Activated CD8-positive, alpha-beta memory T cell treated with anti-CD3 and anti-CD28 coated beads for 24 hours (primary cell): ENCODE data around the gene GOLT1B.
"Not testable (repeated sequence)": the region's sequence is repeated elsewhere in the genome, so short reads cannot be mapped to it uniquely, and the experiment has no call there.

ENCODE experiments used
- DNase-seq: peaks from one replicate; pipeline ENCODE4 v3.0.0-alpha.2; 2020

GOLT1B gene, protein sequence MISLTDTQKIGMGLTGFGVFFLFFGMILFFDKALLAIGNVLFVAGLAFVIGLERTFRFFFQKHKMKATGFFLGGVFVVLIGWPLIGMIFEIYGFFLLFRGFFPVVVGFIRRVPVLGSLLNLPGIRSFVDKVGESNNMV

DNA sequence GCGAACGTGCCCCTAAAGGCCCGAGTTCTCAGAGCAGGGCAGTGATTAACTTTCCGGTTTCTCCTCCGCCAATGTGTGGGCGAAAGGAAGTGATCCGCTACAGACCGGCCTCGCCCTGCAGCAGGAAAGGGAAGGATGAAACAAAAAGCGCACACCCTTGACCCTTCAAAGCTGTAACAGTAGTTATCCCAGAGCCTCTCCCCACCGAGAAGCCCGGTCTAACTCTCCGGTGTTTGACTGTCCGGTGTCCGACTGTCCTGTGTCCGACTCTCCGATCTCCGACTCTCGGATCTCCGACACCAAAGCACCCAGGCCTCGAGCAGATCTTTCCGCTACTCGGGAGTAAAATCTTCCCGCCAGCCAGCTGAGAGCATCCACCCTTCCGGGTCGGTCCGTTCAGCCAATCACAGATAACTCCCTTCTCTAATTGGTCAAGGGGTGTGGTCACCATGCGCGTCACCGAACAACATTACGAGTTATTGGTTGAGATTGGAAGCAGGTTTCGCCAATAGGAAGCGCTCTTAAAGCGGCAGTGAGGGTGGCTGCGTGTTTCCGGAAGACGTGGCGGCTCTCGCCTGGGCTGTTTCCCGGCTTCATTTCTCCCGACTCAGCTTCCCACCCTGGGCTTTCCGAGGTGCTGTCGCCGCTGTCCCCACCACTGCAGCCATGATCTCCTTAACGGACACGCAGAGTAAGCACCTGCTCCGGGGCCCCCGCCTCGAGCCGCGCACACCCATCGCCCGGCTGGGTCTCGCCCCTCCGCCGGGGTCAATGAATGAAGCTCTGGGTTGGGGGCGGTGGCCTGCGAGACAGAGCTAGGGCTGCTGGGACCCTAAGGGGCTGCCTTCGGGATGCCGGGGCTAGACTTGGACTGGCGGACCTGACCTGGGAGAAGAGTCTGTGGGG, at the start of gene GOLT1B, which contains the start of gene RECQL:
Gene GOLT1B (plus strand): TSS at position 532 of the 906 bp plus-strand sequence. CDS start 135 bp downstream, at position 667.
Gene RECQL (minus strand): TSS at position 378 of the 906 bp plus-strand sequence. CDS start 2,065 bp downstream, outside the sequence.
- peak; percentile 91 for DNase-seq

DNA sequence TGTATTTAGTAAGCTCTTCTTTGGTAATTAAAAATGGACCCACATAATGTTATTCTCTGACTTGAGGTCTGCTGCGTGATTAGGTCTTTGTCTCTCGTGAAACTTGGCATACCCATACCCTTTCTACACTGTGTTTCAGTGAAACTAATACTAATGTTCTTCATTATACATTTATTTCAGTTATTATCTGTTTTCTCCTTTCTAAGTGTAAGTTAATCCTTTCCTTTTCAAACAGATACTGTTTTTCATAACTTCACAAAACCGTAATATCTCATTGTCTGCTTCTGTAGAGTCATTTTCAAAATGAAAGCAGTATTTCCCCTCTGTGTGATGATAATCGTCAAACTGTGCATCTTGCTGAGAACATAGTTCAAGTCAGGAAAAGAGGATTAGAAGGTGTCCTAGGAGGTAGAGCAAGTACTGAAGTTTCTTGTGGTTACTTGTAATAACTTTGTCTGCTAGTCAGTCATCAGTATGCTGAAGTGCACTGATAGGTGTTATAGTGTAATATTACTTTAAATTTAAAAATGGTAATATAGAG, 48.2 kb upstream of the GOLT1B start:
- DNase-seq: no peak

DNA sequence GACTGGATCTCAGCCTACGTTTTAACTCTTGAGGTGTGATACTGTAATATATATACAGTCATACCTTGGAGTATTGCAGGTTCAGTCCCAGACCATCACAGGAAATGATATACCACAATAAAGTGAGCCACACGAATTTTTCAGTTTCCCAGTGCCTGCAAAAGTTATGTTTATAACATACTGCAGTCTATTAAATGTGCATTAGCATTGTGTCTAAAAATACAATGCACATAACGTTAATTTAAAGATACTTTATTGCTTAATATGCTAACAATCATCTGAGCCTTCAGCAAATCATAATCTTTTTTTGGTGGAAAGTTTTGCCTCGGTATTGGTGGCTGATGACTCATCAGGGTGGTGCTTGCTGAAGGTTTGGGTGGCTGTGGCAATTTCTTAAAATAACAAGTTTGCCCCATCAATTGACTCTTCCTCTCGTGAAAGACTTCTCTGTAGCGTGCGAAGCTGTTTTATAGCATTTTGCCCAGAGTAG, 45.3 kb upstream of the GOLT1B start:
- no peak for DNase-seq

DNA sequence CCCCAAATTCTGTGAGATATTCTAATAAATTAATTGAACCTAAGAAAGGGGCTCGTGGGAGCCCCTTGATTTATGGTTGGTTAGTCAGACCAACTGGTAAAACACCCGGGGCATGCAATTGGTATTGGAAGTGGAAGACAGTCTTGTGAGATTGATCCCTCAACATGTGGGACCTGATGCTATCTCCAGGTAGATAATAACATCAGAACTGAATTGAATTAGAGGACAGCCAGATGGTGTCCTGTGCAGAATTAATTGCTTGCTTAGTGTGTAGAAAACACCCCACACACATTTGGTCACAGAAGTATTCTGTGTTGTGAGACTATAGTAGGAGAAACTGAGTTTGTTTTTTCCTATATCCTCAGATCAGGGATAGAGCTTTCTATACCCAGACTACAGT, 42.1 kb upstream of the GOLT1B start:
- DNase-seq: no peak

DNA sequence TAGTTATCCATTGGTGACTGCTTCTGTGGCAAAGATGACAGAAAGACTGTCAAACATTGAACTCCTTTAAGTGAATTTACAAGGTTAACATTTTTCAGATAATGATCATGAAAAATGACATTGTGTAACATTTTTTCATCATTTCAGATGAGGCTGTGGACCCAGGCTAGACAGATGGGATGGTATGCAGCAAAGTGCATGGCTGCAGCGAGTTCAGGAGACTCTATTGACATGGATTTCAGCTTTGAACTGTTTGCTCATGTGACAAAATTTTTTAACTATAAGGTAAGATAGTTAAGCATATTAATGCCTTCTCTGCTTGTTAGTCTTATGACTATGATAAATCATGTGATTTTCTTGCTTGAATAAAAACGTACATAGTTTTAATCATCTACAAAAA, 34.3 kb upstream of the GOLT1B start:
- DNase-seq: not testable (repeated sequence)

DNA sequence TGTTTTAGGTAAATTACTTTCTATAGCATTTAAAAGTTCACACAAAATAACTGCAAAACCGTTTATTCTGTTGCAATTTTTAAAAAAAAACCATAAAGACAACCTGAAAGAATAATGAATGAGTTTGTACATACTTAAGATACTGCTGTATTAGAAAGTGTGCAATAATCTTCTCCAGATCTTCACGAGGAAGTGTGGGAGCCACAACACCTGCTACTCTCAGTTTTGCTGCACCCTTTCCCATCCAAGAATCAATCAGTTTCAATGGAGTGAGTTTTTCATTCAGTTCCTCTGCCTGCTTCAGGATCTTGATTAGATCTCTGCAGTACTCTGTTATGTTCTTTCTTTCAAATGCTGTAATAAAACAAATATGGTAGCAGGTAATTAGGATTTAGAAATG, 30.3 kb upstream of the GOLT1B start:
- DNase-seq: no peak

DNA sequence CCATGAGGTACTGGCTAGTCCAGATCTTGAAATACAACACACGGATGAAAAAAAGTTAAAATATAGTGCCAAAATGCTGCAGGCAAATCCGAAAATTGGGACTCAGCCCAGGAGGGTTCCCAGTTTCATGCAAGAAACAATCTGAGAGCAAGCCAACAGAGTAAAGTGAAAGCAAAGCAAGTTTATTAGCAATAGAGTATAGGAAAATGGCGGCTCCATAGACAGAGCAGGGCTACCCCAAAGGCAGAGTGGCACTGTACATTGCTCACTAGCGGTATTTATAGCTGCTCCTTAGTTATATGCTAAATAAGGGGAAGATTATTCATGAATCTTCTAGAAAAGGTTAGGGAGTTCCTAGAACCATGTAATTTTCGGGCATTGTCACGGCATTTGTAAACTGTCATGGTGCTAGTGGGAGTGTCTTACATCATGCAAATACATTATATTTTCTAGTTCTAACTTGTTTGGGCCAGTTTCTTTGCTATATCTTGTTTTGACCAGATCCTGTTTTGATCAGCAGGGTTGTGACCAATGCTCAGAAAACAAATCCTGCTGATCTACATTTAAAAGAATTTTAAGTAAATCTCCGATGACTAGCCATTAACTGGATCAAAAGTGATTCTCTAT, 29.3 kb upstream of the GOLT1B start:
- DNase-seq: no peak

DNA sequence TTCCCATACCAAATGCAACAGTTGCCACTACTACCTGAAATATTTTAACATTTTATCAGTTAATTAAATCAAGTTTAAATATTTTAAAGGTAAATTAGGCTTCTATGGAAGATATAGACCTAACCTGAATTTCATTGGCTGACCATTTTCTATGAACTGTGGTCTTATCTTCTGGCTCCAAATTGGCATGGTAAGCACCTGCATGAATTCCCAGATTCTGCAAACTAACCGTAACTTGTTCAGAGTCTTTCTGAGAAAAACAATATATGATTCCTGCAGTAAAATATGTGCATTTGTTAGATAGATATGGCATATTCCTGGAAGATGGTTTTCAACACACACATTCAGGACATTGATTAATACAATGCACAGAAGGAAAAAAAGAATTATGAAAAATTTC, 26.0 kb upstream of the GOLT1B start:
- no peak for DNase-seq

DNA sequence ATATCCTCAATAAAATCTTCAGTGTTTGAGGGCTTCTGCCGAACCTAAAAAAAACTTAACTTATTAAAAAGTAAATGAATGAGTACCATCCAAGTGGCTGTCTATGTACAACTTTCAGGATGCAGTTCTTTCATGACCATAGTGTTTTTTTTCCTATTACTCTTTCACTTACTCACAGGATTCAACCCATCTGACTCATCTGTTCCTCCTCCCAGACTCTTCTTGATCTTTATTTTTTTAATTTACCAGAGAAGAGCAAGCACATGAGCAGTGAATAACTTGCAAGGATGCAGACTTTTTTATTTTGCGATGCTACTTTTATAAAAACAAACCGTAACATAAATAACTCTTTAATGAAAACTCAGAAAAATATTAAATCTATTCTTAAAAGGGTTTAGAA, 24.6 kb upstream of the GOLT1B start:
- no peak for DNase-seq

DNA sequence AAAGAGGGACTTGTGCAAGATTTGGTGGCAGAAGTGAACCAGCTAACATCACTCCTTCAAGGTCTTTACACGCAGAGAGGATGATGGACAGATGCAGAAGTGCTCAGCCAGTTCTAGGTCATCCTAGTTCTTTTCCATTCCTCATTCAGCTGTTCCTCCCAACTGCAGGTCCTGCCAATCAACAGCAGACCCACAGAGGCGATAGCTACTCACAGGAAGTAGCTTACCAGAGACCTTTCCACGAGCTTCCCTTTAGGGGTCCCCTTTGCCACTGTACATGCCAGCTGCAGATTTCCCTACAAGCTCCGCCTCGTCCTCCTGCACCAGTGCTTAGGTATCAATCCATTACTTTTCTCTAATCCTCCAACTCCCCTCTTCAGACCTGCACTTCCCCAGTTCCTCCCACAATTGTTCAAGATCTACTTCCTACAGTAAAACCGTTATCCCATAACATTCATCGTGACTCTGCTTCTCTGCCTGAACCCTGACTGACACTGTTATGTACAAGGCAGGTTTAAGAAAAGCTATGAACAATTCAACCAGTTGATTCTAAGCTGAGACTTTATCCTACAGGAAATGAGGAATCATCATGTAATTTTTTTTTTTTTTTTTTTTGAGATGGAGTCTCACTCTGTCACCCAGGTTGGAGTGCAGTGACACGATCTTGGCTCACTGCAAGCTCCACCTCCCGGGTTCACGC, 22.7 kb upstream of the GOLT1B start:
- no peak for DNase-seq

DNA sequence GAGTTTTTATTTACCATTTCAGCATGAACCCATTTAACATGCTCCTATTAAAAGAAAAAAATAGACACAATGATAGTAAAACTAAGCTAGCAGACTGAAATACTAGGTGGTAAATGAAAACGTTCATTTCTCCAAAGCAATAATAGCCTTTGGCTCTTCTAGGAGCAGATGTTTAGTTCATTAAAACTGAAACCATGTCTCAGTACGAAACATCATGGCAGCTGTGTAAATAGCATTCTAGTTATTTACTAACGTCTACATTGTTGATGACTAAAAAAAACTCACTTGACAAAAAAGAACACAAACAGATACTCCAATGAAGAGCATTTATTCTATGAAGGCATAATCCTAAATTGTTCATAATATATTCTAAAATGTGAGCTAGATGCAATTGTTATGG, 18.1 kb upstream of the GOLT1B start:
- DNase-seq: no peak

DNA sequence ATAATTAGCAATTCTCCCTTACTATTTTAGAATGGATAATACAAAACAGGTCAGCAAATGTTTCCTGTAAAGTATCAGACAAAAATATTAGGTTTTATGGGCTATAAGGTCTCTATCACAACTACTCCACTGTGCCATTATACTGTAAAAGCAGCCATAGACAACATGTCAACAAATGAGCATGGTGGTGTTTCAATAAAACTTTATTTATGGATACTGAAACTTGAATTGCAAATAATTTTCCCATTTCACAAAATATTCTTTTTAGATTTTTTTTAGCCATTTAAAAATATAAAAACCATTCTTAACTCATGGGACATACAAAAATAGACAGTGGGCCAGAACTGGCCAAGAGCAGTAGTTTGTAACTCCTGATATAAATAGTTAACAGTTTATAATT, 15.6 kb upstream of the GOLT1B start:
- no peak for DNase-seq

DNA sequence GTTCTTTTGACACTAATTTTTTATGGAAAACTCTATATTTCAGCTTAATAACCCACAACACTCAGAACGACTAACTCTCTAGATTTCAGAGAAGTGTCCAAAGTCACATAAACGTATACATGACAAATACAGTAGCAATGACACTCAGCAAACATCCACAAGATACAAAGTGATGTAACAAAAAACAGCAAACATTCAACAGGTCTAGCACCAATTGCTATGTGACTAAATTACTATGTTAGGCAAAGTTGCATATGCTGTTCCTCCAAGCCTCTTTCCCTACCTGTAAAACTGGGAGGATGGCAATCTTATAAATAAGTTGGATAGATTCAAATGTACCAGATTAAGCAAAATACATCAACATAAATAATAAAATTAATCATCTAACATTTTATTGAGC, 1.8 kb upstream of the GOLT1B start:
- no peak for DNase-seq

DNA sequence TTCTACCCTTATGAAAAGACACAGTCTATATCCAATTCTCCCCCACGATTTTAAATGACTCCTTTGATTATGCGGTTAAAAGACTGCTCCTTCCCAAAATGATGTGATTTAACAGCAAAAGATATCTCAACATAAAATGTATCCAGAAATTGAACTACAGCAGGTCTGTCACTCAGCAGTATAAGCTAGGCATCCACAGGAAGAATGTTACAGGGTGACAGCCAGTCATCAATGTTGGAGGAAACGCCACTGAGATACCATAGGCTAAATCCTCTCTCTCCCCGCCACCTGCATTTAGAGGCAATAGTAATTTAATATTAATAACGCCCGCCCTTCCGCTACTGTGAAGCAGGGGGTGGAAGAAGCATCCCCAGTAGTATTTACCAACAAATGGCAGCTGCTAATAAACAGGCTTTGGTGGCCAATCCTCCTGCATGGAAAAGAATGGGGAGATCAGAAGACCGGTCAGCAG, 767 bp upstream of the GOLT1B start:
- DNase-seq: no peak

DNA sequence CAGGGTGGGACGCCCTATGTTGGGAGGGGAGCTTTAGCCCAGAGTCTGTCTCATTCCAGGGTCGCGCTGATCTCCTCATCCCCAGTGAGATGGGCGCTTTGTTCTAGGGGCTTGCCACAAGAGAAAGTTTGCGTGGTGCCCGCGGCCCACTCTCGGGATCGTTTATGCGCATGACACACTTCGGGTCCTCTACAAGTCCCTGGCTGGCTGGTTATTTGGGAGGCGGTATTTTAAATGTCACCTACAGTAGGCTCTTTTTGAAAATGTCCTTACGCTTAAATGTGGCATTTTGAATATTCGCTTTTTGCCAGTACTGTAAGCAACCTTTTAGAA, 541 bp downstream of the GOLT1B start:
- no peak for DNase-seq

DNA sequence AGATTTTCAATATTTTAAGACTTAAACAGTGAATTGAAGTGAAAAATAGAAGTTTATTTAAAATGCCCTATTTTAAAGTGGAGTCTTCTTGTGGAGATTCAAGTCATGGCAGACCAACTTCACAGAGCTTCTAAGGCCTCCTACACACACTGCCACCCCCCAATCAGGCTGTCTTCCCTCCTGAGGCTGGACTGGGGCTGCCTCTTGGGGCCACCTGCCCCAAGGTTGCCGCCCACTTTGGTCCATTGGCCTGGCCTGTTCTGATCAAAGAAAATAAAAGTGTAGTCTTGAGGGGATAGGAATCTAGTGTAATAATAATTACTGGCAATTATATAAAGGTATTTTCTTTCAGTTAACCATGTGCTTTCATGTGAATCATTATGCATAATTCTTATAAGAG, 1.3 kb downstream of the GOLT1B start:
- DNase-seq: no peak

DNA sequence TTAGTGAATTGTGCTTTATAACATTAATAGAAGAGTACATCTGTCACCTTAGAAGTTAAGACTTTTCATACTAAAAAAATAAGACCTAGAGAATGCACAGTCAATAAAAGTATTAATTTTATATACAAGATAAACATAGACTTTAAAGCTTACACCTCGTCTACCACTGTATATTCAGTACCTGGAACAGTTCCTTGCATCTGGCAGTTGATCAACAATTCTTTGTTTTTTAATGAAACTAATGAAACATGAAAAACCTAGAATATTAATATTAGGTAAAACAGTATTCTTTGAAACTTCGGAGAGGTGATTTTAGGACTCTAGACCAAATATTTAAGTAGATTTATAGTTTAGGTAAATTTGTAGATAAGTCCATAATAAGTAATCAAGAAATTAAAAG, 4.3 kb downstream of the GOLT1B start:
- no peak for DNase-seq

DNA sequence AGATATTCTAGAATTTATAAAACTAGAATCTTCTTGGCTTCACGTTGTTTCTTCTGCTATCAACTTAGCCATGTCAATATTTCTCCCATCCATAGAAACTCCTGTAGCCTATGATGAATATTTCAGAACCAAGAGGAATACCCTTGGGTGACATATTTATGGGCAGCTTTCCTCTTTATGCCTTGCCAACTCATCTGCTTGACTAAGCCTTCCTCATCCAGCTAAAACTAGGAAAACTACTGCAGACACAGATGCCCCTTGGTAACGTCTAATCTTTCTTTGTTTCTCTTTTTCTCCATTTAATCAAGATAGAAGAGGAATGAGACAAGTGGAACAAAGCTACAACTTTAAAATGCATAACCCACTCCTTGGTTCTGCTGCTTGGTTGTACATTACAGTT, 6.3 kb downstream of the GOLT1B start:
- DNase-seq: no peak

DNA sequence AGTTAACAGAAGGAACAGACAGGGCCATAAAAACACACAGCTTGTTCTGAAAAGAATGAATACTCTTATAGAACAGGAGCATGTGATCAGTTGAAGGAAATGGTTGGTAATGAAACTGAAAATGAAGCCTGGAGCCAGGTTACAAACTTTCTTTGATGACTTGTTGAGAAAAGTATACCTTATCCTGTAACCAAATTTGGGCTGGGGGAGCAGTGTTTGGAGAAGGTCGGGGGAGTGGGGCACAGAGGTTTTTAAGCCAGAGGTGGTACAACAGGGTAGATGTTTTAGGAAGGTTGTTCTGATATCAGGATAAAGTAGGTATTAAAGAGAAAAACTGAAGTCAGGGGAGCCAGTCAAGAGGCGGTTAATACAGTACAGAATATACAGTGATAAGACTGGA, 8.2 kb downstream of the GOLT1B start:
- no peak for DNase-seq

DNA sequence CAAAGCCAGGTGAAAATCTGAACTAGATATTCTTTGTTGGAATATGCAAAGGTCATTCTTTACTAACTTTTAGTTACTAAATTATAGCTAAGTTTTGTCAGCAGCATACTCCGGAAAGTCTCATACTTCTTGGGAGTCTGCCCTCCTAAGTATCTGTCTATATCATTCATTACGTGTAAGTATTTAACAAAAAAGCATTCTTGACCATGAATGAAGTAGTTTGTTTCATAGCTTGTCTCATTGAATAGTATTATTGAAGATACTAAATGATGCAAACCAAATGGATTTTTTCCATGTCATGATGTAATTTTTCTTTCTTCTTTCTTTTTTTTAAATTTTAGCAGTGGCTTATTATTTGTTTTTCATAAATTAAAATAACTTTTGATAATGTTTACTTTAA, 14.7 kb downstream of the GOLT1B start:
- DNase-seq: no peak

DNA sequence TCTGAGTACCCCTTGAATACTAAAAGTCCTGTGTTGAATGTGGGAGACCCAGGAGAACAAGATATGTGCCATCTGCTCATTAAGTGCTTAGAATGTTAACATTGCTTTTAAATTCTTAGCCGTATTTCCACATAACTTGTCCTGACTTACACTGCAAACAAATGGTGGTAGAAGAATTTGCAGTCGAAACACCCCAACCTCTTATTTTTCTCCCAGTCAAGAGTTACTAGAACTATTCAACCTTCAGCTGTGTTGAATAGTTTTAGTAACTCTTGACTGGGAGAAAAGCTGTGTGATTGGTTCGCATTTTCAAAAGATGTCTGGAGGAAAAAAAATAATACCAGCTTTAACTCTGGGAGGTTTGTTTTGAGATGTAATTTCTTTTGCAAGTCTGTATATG, 16.9 kb downstream of the GOLT1B start:
- no peak for DNase-seq

DNA sequence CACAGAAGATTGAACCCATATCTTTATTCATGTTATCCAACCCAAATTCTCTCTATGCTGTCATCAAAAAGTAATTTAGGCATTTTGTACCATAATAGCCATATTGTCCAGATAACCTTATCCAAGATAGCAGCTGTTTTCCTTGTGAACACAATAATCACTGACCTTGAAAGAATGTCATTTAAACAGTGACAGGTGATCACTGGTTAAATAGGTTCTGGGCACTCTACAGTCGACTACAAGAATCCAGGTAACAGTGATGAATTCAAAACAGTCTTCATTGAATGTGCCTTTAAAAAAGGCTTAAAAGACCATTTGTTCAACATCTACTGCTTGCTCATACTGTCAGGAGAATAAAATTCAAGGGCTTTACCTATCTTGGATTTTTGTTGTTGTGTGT, 20.0 kb downstream of the GOLT1B start:
- no peak for DNase-seq

DNA sequence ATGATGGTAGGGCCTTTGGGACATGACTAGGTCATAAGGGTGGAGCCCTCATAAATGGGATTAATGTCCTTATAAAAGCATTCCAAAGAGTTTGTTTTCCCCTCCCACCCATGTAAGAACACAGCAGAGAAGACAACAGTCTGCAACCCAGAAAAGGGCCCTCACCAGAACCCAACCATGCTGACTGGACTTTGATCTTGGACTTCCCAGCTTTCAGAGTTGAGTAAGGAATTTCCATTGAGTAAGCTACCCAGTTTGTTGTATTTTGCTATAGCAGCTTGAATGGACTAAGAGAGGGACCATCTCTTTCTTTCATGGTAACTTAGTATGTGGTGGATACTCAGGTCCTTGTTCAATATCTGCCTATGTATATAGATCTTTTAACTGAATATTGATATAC, 21.6 kb downstream of the GOLT1B start:
- DNase-seq: no peak
